AG04450 (cell line): Measurements from ENCODE around the gene FHIT. TPM values are rescaled to one million over a fixed set of nuclear protein-coding genes. Genes with fewer than 3 reads are reported as not detected.

ENCODE experiments used
- CTCF ChIA-PET: fragments of 300-600, 350-600 bp; formaldehyde crosslinking; extraction: SDS; loops from one replicate; lab custom pipeline; 2022; ENCODE audit warnings: antibody characterized with exemption, inconsistent platforms; lab: Charles Lee
- POLR2A ChIA-PET: fragments of 350-600 bp; formaldehyde crosslinking; extraction: SDS; loops from one replicate; lab custom pipeline; 2021; ENCODE audit warnings: antibody characterized with exemption, inconsistent platforms; lab: Yijun Ruan, JAX
- DNase-seq: peaks from one replicate; pipeline ENCODE4 v3.0.0-alpha.2; 2011; ENCODE audit warnings: low read depth, low spot score
- H3K27ac ChIP-seq: one replicate; pipeline ENCODE4 v1.5.1; 2012; ENCODE audit warnings: low read depth, low read length, control low read depth
- H3K27me3 ChIP-seq: one replicate; pipeline ENCODE4 v1.6.0; 2012; ENCODE audit warnings: low read length; ENCODE audit not compliant: control insufficient read depth, insufficient read depth
- H3K4me3 ChIP-seq: 2 replicates; pipeline ENCODE4 v1.5.1; 2011; ENCODE audit warnings: mild to moderate bottlenecking, low read depth, low read length, control low read depth
- H3K9me3 ChIP-seq: 2 replicates; pipeline ENCODE4 v1.5.1; 2012; ENCODE audit warnings: low read length; ENCODE audit not compliant: control insufficient read depth, insufficient read depth
- polyA plus RNA-seq: library from polyadenylated mRNA; depleted of rRNA; stranded (reverse); fragments of >200 nt; gene quantifications from 2 replicates; pipeline ENCODE4 v1.2.3, GENCODE V29; 2011
- TF ChIP-seq, protein P1 (sequence below): IDR thresholded peaks from 2 replicates; pipeline ENCODE4 v1.5.1; 2011; ENCODE audit warnings: low read depth, low read length, control low read depth, inconsistent platforms

Gene FHIT
- polyA plus RNA-seq, 1 experiment, result 0.17 TPM

DNA sequence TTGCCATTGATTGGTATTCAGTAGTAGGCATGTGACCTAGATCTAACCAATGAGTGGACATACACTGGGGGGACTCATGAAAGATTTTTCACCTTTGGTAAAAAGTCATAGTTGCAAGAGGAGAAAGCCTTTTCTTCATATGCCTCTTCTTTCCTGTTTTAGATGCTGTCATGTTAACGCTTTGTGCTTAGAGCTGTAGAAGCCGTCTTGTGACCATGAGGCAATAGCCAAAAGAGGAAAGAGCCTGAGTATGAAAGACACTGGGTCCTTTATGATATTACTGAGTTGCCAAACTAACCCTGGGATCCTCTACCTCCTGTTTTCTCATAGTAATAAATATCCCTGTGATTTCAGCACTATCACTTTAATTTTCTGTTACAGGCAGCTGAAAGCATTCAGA is 396.0 kb downstream of the FHIT start:
- no peak for DNase-seq
- TF ChIP-seq, protein P1, sequence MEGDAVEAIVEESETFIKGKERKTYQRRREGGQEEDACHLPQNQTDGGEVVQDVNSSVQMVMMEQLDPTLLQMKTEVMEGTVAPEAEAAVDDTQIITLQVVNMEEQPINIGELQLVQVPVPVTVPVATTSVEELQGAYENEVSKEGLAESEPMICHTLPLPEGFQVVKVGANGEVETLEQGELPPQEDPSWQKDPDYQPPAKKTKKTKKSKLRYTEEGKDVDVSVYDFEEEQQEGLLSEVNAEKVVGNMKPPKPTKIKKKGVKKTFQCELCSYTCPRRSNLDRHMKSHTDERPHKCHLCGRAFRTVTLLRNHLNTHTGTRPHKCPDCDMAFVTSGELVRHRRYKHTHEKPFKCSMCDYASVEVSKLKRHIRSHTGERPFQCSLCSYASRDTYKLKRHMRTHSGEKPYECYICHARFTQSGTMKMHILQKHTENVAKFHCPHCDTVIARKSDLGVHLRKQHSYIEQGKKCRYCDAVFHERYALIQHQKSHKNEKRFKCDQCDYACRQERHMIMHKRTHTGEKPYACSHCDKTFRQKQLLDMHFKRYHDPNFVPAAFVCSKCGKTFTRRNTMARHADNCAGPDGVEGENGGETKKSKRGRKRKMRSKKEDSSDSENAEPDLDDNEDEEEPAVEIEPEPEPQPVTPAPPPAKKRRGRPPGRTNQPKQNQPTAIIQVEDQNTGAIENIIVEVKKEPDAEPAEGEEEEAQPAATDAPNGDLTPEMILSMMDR, result no peak
- ChIA-PET CTCF (no interaction called here), POLR2A (no interaction called here)
- no peak overlapping the region for H3K4me3 ChIP-seq
- H3K9me3 ChIP-seq, result no peaks in the 10 kb centered on the region
- no peak overlapping the region for H3K27ac ChIP-seq
- H3K27me3 ChIP-seq, result no peaks in the 10 kb centered on the region

DNA sequence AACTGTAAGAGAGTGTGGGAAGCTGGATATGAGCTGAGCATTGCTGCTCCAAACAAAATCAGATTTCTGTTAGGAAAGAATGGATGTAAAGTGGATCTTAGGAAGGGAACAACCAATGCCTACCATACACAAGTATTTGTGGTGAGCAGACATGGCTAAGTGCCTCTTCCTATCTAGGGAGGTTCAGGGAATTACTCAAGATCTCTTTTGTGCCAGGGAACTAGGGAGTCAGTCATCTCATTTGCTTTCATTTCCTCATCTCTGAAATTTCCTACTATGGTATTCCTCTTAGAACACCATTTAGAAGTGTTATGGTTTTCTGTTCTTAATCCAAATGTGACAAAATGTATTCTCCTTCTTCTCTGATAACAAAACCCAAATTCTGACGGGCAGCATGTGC is 396.5 kb downstream of the FHIT start:
- Histone ChIP-seq H3K9me3 (no peaks in the 10 kb centered on the region), H3K27ac (no peak overlapping the region), H3K27me3 (no peaks in the 10 kb centered on the region), H3K4me3 (no peak overlapping the region)
- ChIA-PET CTCF (no interaction called here), POLR2A (no interaction called here)
- no peak for DNase-seq
- TF ChIP-seq, protein P1, result no peak

DNA sequence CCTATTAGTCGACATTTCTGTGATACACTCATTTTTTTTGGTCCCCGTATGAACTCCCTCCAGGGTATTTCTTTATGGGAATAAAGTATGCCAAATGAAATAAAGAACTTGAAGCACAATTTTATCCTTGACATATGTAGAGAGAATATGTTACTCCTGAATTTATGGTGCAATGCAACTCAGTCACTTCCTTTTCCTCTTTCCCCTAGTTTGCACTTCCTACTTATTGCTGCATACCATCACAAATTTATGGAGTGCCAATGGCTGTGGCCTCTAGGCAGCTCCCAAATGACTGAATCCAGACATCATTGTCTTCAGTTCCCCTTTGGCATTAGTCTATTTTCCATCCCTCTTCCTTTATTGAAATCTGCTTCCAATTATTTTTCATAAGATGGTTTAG is 403.5 kb downstream of the FHIT start:
- Histone ChIP-seq H3K27ac (no peak overlapping the region), H3K4me3 (no peak overlapping the region), H3K27me3 (no peaks in the 10 kb centered on the region), H3K9me3 (no peaks in the 10 kb centered on the region)
- ChIA-PET CTCF (no interaction called here), POLR2A (no interaction called here)
- TF ChIP-seq, protein P1, result no peak
- DNase-seq, result no peak

DNA sequence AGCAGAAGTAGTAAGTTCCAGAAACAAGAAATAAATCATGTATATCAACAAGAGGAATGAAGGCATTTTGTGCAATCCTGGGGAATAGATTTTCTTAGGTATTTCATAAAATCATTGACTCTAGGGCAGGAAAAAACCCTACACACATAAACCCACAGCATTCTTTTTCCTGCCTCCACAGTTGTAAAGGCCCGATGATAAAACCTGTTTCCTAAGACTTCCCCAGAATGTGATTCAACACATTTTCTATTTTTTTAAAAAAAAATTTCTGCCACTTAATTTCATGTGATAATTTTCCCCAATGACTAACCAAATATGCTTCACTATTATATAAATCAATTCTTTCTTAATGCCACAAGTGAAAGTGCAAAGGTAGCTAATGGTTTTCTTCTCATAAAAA is 407.0 kb downstream of the FHIT start:
- POLR2A ChIA-PET, result no interaction called here
- Histone ChIP-seq H3K27ac (no peak overlapping the region), H3K9me3 (no peaks in the 10 kb centered on the region), H3K4me3 (no peak overlapping the region), H3K27me3 (no peaks in the 10 kb centered on the region)
- CTCF ChIA-PET, result no interaction called here
- no peak for DNase-seq
- TF ChIP-seq, protein P1, result no peak

DNA sequence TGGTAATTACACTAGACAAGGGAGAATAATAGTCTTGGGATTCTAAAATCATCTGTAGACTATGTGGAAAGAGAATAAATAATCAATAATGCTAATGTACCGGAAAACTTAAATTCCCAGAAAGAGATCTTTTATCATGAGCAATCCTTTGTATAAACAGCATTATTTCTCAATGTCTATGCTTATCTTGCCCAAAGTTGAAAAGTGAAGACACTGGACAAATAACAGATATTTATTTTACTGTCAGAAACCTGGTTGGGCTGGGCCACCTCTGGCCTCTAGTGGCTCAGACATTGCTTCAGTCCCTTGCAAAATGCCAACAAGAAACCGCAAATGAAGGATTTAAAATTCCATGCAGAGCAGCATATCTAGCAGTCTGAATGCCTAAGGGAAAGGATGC is 409.9 kb downstream of the FHIT start:
- no peak for DNase-seq
- H3K27me3 ChIP-seq, result no peaks in the 10 kb centered on the region
- ChIA-PET POLR2A (no interaction called here), CTCF (no interaction called here)
- H3K9me3 ChIP-seq, result no peaks in the 10 kb centered on the region
- no peak overlapping the region for H3K27ac ChIP-seq
- H3K4me3 ChIP-seq, result no peak overlapping the region
- TF ChIP-seq, protein P1, result no peak
